Astrocyte of the cerebellum (primary cell): ENCODE measurements around the gene CCL19.

Source experiments
- DNase-seq: peaks from one replicate; pipeline ENCODE4 v3.0.0-alpha.2; 2011; ENCODE audit warnings: low read depth
- H3K4me3 ChIP-seq: 2 replicates; pipeline ENCODE4 v1.5.1; 2011; ENCODE audit warnings: mild to moderate bottlenecking, low read depth, low read length, moderate library complexity
- in situ Hi-C: cut with HindIII; loops from 2 replicates; pipeline ENCODE4 v1.10.0; 2017; ENCODE audit warnings: low sequenced_read_pairs
- TF ChIP-seq, protein P1 (sequence below): IDR thresholded peaks from 2 replicates; pipeline ENCODE4 v1.5.1; 2012; ENCODE audit warnings: low read length, low read depth, moderate library complexity, mild to moderate bottlenecking; ENCODE audit errors: missing control alignments

Gene CCL19

DNA sequence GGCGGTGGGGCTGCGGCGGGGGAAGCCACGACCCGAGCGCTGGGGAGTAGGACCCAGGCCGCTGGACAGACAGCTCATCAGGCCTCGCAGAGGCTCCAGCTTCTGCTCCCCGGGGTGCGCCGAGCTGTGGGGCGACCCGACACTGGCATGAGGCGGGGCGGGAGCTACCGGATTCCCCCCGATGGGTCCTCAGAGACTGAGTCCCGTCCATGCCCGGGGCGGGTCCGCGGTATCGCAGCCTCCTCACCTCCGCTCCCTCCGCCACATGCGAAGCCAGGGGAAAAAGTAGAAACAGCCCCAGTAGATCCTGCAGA lies 26.1 kb downstream of the CCL19 start:
- TF ChIP-seq, protein P1, sequence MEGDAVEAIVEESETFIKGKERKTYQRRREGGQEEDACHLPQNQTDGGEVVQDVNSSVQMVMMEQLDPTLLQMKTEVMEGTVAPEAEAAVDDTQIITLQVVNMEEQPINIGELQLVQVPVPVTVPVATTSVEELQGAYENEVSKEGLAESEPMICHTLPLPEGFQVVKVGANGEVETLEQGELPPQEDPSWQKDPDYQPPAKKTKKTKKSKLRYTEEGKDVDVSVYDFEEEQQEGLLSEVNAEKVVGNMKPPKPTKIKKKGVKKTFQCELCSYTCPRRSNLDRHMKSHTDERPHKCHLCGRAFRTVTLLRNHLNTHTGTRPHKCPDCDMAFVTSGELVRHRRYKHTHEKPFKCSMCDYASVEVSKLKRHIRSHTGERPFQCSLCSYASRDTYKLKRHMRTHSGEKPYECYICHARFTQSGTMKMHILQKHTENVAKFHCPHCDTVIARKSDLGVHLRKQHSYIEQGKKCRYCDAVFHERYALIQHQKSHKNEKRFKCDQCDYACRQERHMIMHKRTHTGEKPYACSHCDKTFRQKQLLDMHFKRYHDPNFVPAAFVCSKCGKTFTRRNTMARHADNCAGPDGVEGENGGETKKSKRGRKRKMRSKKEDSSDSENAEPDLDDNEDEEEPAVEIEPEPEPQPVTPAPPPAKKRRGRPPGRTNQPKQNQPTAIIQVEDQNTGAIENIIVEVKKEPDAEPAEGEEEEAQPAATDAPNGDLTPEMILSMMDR, result no peak
- H3K4me3 ChIP-seq, result peak overlapping the region; percentile 73
- DNase-seq, result no peak
- in situ Hi-C loops, result no loop called here

DNA sequence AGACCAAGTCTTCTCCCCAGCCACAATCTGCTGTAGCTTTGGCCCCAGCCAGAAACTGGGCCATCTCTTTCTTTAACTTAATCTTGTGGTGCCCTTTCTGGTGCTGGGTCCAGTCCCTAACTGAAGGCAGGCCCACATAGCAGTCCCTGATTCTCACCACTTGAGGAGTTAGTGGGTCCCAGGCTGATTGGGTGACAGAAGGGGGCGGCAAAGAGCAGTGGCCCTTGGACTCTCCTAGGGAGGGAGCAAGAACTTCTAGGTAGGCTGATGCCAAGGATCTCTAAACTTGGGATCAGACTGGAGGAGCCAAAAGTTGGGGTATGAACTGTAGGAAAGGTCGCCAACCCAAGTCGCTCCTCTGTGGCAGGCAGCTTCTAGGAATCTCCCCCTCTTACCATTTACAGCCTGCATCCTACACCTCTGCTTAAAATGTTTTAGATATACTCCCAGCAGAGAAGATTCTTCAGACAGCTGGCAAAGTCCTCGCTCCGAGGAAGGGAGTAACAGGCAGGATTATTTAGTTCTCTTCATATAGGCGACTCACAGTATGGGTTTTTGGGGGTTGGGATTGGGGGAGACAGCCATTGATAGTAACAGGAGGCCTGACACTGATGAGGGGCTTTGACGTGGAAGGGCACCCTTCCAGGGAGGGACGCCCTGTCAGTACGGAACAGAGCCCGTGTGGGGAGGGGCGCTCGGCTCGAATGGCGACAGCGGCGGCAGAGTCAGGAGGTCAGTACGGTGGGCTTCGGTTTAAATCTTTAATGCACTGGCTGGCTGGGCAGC lies 26.6 kb downstream of the CCL19 start:
- in situ Hi-C loops, result no loop called here
- H3K4me3 ChIP-seq, result peak overlapping the region; percentile 73
- TF ChIP-seq, protein P1, result peak; percentile 99
- DNase-seq, result peak; percentile 39

DNA sequence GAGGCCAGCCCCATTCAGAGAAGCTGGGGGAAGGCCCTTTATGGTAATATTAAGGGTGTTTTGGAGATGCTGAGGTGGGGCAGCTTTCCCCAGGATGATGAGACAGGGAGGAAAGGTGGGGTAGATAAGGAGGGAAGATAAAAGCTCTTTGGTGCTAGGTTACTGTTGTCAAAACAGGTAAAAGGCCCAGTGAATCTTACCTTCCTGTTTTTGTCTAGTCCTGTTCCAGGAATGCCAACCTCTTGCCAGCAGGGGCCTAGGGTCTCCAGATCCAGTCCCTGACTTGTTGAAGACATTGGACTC lies 27.8 kb downstream of the CCL19 start:
- TF ChIP-seq, protein P1, result no peak
- in situ Hi-C loops, result no loop called here
- H3K4me3 ChIP-seq, result no peak overlapping the region
- DNase-seq, result no peak

DNA sequence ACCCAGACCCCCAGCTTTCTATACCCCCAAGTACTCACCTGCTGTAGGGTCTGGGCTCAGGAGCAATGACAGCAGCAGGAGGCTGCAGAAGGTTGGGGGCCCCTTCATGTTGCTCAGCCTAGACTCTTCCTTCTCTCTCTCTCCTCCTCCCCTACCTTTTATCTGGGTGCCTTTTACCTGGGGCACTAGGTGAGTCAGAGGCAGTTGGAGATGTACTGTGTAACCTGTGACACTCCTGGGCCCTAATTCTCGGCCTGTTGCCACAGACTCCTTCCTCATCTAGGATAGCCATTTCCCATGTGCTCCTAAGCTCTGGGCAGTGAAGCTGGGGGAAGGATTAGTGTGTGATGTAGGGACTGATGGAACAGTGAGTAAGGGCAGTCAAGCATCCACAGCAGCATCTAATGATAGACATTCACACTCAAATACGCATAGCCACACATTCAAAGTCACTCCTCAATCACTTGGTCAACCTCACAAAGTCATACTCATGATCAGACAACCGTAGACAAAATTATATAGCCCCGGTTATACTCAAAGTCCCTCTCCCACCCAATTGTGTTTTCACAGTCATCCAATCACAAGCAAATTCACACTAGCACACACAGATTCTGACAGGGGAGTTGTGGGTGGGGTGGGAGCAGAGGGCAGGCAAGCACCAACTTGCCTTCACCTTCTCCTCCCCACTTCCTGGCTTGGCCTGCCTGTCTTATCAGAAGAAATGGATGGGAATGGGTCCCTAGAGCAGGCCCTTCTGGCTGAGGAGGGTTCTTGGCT lies 28.4 kb downstream of the CCL19 start, which contains the start of gene CCL27:
Gene CCL27 (minus strand): TSS at position 132 of the 777 bp plus-strand sequence. CDS start 24 bp downstream, at position 108.
- in situ Hi-C loops, result no loop called here
- TF ChIP-seq, protein P1, result no peak
- no peak within 1 kb of the TSS for H3K4me3 ChIP-seq
- DNase-seq, result no peak

DNA sequence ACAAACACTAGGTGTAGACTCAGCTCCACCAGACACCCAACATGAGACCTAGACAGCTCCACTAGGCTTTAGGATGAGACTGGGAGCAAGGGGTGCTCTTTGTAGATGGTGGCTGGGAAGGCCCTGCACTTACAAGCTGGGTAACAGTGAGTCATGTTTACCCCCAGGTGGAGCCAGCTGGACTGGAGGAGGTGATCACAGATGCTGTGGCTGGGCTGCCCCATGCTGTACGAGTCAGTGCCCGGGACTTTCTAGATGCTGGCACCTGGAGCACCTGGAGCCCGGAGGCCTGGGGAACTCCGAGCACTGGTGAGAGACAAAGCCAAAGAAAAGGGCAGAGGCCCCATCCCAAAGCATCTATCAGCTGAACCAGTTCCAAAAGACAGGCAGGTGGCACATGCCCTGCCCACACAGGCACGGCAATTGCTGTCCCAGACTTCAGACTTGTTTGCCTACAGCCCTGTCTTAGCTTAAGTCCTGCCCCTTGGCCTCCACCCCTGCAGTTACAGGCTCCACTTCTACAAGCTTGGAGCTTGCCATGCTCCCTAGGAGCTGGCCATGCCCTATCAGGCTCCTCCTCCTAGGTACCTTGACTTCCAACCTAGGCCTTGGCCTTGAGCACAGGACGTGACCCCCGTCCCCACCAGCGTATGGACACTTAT lies 31.4 kb downstream of the CCL19 start:
- DNase-seq, result no peak
- in situ Hi-C loops, result no loop called here

DNA sequence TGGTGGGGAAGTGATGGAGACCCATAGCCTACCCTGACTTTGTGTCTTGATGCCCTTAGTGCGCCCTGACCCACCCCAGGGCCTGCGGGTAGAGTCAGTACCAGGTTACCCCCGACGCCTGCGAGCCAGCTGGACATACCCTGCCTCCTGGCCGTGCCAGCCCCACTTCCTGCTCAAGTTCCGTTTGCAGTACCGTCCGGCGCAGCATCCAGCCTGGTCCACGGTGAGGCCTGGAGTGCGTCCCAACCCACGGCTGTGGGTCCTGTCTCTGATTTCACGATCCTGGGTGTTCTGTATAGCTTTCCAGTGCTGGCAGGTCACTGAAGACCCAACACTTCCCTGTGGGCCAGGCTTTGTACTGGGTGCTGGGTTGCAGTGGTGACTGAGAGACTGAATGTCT lies 32.6 kb downstream of the CCL19 start:
- no peak overlapping the region for H3K4me3 ChIP-seq
- in situ Hi-C loops, result no loop called here
- TF ChIP-seq, protein P1, result no peak
- no peak for DNase-seq

More for the DNA sequence above, 31.4 kb downstream of the CCL19 start:
- TF ChIP-seq, protein P1, result no peak
- no peak overlapping the region for H3K4me3 ChIP-seq
